ENCODE results near the gene ACSL1.

DNA sequence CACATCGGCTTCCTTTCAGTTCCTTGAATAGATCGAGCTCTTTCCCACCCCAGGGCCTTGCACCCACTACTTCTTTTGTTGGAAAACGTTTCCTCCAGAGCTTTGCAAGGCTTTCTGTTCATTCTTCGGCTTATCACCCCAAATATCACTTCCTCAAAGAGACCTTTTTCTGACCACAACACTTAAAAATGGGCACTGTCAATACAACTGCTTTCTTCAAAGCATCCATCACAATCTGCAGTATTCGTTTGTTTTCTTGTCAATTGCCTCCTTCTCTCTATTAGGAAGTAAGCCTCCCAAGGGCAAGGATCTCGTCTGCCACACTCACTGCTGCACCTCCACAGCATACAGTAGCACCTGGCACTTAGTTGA, 74.2 kb downstream of the ACSL1 start:
- TF ChIP-seq, protein P1, sequence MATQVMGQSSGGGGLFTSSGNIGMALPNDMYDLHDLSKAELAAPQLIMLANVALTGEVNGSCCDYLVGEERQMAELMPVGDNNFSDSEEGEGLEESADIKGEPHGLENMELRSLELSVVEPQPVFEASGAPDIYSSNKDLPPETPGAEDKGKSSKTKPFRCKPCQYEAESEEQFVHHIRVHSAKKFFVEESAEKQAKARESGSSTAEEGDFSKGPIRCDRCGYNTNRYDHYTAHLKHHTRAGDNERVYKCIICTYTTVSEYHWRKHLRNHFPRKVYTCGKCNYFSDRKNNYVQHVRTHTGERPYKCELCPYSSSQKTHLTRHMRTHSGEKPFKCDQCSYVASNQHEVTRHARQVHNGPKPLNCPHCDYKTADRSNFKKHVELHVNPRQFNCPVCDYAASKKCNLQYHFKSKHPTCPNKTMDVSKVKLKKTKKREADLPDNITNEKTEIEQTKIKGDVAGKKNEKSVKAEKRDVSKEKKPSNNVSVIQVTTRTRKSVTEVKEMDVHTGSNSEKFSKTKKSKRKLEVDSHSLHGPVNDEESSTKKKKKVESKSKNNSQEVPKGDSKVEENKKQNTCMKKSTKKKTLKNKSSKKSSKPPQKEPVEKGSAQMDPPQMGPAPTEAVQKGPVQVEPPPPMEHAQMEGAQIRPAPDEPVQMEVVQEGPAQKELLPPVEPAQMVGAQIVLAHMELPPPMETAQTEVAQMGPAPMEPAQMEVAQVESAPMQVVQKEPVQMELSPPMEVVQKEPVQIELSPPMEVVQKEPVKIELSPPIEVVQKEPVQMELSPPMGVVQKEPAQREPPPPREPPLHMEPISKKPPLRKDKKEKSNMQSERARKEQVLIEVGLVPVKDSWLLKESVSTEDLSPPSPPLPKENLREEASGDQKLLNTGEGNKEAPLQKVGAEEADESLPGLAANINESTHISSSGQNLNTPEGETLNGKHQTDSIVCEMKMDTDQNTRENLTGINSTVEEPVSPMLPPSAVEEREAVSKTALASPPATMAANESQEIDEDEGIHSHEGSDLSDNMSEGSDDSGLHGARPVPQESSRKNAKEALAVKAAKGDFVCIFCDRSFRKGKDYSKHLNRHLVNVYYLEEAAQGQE (IDR thresholded peaks at IDR 0.05; ENCODE audit: insufficient read depth in 1 of 2, low read depth in 2 of 2, low read length in 2 of 2) = no peak
- TF ChIP-seq POLR2AphosphoS5 (IDR thresholded peaks at IDR 0.05; ENCODE audit: low read depth, low read length) = no peak
